ENCODE measurements around the gene PID1. TPM values are rescaled to one million over a fixed set of nuclear protein-coding genes. Genes with fewer than 3 reads are reported as not detected.

Gene PID1
- total RNA-seq: 0.27 and 0.34 TPM in 2 replicates
- long read RNA-seq: 0 reads

- no peaks in the 10 kb centered on the region for H3K36me3 Mint-ChIP-seq (ENCODE audit: insufficient read depth)
- peak within 1 kb of the TSS; percentile 63 for H3K4me3 Mint-ChIP-seq (ENCODE audit: low read depth)
- H3K9me3 Mint-ChIP-seq (ENCODE audit: low read depth): no peaks in the 10 kb centered on the region
- no peak for TF ChIP-seq CTCF (IDR thresholded peaks at IDR 0.05; ENCODE audit: unreplicated experiment)
- DNase-seq (ENCODE audit: low spot score, unreplicated experiment): peak; percentile 14
- peaks cover 8% of the 10 kb centered on the region for H3K4me1 Mint-ChIP-seq (ENCODE audit: low read depth)
- H3K27ac Mint-ChIP-seq: no peak within 1 kb of the TSS
- peaks cover 48% of the 10 kb centered on the region for H3K27me3 Mint-ChIP-seq
Measured at GRCh38 chr2:229270551-229271410, at the start of gene PID1. Gene PID1, minus strand, starts transcription at chr2:229271287. Its CDS starts 244 bp downstream, at chr2:229271043.

GRCh38 chr2:229319558-229319957, 48.5 kb upstream of the PID1 start:
- no peaks in the 10 kb centered on the region for H3K4me1 Mint-ChIP-seq (ENCODE audit: low read depth)
- H3K27ac Mint-ChIP-seq: no peak overlapping the region
- DNase-seq (ENCODE audit: low spot score, unreplicated experiment): no peak
- no peak for TF ChIP-seq CTCF (IDR thresholded peaks at IDR 0.05; ENCODE audit: unreplicated experiment)
- H3K36me3 Mint-ChIP-seq (ENCODE audit: insufficient read depth): no peaks in the 10 kb centered on the region
- H3K27me3 Mint-ChIP-seq: no peaks in the 10 kb centered on the region
- peaks cover 3% of the 10 kb centered on the region for H3K9me3 Mint-ChIP-seq (ENCODE audit: low read depth)
- no peak overlapping the region for H3K4me3 Mint-ChIP-seq (ENCODE audit: low read depth)

GRCh38 chr2:229314117-229314516, 43.0 kb upstream of the PID1 start:
- no peak overlapping the region for H3K27ac Mint-ChIP-seq
- no peak for TF ChIP-seq CTCF (IDR thresholded peaks at IDR 0.05; ENCODE audit: unreplicated experiment)
- H3K36me3 Mint-ChIP-seq (ENCODE audit: insufficient read depth): no peaks in the 10 kb centered on the region
- no peaks in the 10 kb centered on the region for H3K27me3 Mint-ChIP-seq
- peaks cover 3% of the 10 kb centered on the region for H3K9me3 Mint-ChIP-seq (ENCODE audit: low read depth)
- no peak overlapping the region for H3K4me3 Mint-ChIP-seq (ENCODE audit: low read depth)
- no peak for DNase-seq (ENCODE audit: low spot score, unreplicated experiment)
- no peaks in the 10 kb centered on the region for H3K4me1 Mint-ChIP-seq (ENCODE audit: low read depth)

- Mint-ChIP-seq H3K4me1 (ENCODE audit: low read depth) (no peaks in the 10 kb centered on the region), H3K27me3 (no peaks in the 10 kb centered on the region), H3K27ac (no peak overlapping the region), H3K36me3 (ENCODE audit: insufficient read depth) (no peaks in the 10 kb centered on the region), H3K4me3 (ENCODE audit: low read depth) (no peak overlapping the region), H3K9me3 (ENCODE audit: low read depth) (peaks cover 3% of the 10 kb centered on the region)
- TF ChIP-seq CTCF (IDR thresholded peaks at IDR 0.05; ENCODE audit: unreplicated experiment): no peak
- DNase-seq (ENCODE audit: low spot score, unreplicated experiment): no peak
Measured at GRCh38 chr2:229313591-229313990, 42.5 kb upstream of the PID1 start.

GRCh38 chr2:229301237-229301636, 30.1 kb upstream of the PID1 start:
- TF ChIP-seq CTCF (IDR thresholded peaks at IDR 0.05; ENCODE audit: unreplicated experiment): no peak
- no peaks in the 10 kb centered on the region for H3K4me1 Mint-ChIP-seq (ENCODE audit: low read depth)
- H3K36me3 Mint-ChIP-seq (ENCODE audit: insufficient read depth): no peaks in the 10 kb centered on the region
- no peaks in the 10 kb centered on the region for H3K9me3 Mint-ChIP-seq (ENCODE audit: low read depth)
- H3K4me3 Mint-ChIP-seq (ENCODE audit: low read depth): no peak overlapping the region
- no peak for DNase-seq (ENCODE audit: low spot score, unreplicated experiment)
- H3K27ac Mint-ChIP-seq: no peak overlapping the region
- peaks cover 6% of the 10 kb centered on the region for H3K27me3 Mint-ChIP-seq

All from progenitor cell of endocrine pancreas (in vitro differentiated cells).